GM12892 (cell line): ENCODE data around the gene ZNF443.
"Not testable (repeated sequence)": the region's sequence is repeated elsewhere in the genome, so short reads cannot be mapped to it uniquely, and the experiment has no call there.

Experiments
- POLR2A ChIP-seq: IDR thresholded peaks from 2 replicates; pipeline ENCODE4 v1.6.1; 2011; ENCODE audit warnings: low read depth, low read length, control low read depth
- POLR2AphosphoS5 ChIP-seq: IDR thresholded peaks from 2 replicates; pipeline ENCODE4 v1.6.1; 2011; ENCODE audit warnings: low read depth, low read length, control low read depth
- TAF1 ChIP-seq: IDR thresholded peaks from 2 replicates; pipeline ENCODE4 v1.6.1; 2011; ENCODE audit warnings: low read depth, mild to moderate bottlenecking, control low read depth, low read length, borderline replicate concordance

GRCh38 chr19:12417273-12417672, 23.5 kb downstream of the ZNF443 start:
- not testable (repeated sequence) for TF ChIP-seq POLR2AphosphoS5, POLR2A, TAF1
